T-helper 1 cell (primary cell): Measurements from ENCODE around the gene RPP40.

ENCODE experiments used
- DNase-seq, 5 donors: peaks; one replicate each; pipeline ENCODE4 v3.0.0-alpha.2; 2012 to 2020

RPP40 gene

DNA sequence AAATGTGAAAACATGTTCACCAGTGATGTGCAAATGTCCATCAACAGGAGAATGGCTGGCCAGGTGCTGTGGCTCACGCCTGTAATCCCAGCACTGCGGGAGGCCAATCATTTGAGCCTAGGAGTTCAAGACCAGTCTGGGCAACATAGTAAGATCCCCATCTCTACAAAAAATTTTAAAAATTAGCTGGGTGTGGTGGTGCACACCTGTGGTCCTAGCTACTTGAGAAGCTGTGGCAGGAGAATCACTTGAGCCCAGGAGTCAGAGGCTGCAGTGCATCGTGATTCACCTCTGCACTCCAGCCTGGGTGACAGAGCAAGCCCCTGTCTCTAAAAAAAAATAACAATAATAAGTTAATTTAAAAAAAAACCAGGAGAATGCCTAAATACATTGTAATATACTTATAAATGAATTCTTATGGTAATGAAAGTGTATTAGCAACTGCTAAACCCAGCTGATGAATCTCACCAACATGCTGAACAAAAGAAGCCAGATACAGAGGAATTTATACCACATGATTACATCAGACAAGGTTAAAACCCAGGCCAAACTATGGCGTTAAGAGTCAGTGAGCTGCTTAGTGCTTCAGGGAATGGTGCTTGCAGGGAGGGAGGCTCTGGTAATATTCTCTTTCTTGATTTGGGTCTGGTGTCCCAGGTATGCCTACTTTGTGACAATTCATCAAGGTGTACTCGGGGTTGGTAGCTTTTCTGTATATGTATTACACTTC lies 36.4 kb downstream of the RPP40 start:
- no peak for DNase-seq

DNA sequence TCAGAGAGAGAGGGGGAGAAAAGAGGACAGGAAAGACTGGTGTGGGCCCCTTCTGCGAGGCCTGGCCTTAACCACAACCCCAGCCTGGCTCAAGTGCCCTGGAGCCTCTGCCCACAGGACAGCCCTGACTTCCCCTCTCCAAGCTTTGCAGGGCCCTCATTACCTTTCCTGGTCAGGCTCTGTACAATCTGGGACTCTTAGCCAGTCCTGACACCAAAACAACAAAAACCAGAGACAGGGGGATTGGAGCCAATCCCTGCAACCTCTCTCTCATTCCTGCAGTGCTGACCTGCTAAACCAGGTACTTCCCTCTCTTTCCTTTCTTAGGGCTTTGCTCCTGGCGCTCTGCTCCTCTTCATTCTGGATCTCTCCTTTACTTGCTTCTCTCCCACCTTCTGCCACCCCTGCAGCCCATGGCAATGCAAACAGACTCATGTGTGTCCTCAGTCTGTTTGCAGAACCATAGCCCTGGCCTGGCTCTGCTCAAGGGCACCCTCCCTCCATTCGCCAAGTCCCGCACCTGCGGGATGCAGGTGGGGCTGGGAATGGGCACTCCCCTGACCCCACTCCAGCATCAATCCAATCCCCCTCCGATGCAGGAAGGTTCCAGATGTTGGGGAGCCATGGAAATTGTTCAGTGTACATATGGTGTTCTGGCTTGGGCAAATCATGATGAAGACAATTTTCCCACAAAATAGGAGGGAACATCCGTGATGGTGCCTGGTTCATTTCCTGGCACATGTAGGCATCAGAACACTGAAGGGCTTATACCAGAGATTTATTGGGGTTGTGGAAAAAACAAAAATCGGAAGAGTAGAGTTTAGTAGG lies 38.1 kb downstream of the RPP40 start:
- DNase-seq, result no peak

DNA sequence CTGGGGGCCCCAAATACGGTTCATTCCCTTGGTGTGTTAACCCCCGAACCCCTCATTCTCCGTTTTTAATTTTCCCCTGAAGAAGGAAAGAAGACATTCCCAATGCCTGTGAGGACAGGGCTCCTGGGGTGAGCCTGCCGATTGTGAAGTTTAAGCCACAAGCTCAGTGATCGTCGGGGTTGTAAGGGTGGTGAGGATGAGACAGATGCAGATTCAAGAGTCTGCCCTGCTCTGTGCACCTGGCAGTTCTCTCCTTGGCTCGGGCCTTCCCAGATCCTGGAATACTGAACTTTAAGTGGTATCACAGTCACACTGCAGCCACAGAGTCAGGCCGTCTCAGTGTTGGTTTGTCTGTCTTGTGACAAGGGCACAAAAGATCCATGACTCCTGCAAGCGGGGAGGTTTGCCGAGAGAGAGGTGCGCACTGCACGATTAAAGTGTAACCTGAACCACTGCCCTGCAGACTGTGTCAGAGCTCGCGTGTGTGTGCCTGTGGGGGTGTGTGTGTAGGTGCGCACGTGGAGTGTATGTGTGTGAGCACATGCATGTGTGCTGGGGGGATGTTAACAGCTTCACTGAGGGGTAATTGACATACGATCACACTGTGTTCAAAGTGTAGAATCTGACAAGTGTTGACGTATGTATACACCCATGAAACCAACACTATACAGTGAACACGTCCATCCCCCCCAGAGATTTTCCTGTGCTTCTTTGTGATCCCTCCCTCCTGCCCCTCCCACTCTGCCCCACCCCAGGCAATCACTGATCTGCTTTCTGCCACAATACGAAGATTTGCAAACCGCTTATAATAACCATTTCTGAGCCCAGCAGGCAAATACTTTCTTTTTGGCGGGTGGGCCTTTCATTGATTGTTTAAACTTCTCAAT lies 38.9 kb downstream of the RPP40 start:
- DNase-seq, result no peak

DNA sequence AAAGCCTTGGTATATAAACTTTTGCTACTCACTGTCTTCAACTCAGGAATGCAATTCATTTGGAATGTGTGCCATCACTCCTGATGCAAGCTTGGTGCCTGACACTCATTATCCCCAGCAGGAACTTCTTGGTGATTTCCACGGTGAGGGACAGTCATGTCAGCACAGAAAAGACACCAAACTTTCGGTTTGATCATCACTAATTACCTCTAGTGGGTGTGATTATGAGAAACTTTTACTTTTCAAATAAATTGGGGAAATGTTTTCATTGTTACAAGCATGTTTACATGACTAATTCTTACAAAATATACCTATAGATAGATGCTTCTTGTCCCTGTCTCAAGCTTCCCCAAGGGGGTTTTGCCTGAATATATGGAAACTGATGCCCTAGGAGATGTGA lies 40.9 kb downstream of the RPP40 start:
- no peak for DNase-seq

- DNase-seq, result no peak
Observed at GRCh38 chr6:4961322-4962168, 42.3 kb downstream of the RPP40 start.

- DNase-seq, result no peak
Observed at GRCh38 chr6:4958624-4959023, 45.2 kb downstream of the RPP40 start.

DNA sequence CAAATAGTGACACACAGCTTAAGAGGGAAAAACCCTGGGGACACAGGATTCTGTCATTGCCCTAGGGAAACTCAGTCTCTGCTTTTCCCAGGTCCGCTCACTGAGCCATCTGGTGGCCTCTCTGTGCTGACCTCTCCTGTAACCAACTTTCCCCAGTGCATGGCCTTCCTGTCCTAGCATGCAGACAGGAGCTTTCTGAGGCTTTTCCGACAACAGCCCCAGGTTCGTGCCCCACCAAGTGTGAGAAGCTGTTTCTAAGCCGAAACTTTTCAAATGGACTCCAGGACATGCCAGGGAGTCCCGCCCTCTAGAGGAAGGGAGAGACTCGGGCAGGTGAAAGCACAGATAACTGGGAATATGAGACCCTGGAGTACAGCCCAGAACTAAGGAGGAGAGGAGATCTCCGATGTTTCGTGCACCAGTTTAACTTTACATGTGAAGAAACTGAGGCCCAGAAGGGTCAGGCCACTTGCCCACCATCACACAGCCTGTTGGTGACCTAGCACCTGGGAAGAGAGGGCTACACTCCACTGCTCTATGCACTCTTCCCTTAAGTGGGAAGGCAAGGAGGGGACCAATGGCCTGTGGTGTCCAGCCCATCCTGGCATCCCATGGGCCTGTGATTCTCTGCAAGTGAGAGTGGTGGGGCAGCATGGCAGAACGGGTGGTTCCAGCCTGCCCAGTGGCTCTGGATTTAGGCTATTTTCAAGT lies 46.2 kb downstream of the RPP40 start:
- DNase-seq, result no peak

DNA sequence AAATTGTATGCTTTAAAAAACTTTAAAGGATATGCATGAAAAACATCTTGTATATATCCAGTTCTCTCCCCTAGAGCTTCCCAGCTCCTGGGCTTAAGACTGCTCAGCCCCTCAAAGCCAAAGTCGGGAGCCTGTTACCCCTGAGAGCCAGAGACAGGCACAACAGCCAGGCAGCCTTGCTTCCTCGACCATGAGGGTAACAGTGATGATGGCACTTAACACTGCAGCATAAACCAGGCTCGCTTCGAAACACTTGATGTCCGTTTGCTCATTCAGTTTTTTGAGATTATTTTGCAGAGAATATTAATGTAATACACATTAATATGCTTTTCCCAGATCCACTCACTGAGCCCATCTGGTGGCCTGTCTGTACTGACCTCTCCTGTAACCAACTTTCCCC lies 47.2 kb downstream of the RPP40 start:
- no peak for DNase-seq

GRCh38 chr6:4953440-4953839 lies 50.4 kb downstream of the RPP40 start:
- no peak for DNase-seq

GRCh38 chr6:4950836-4951533 lies 52.9 kb downstream of the RPP40 start:
- DNase-seq, result no peak

GRCh38 chr6:4950076-4950475 lies 53.8 kb downstream of the RPP40 start:
- DNase-seq, result no peak

DNA sequence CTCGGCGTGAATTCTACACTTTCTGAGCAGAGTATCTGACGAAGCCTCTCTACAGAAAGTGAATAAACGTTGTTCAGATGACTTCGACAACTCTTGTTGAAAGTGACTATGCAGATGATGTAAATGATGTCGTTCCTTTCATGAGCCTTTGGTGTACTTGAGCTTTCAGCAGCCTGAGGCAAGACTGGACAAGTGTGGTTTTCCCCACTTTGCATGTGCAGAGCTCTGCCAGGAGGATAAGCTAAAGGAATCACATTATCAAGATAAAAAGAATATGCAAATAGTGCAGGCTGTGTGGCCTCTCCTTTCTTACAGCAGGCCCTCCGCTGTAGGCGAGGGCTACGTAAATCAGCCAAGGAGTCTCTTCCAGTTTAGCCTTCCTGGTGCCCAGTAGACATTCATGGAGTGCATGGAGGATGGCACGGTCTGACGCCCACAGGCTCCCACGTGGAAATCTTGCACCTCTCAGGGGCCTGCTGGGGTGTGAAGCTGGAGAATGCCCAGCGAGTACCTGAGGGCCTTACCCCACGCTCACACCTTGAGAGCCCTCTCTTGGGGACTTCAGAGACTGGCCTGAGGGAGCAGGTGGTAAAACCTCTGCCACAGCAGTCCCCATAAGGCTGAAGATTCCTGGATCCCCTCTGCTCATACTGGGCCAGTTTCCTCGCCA lies 54.9 kb downstream of the RPP40 start:
- DNase-seq, result no peak

DNA sequence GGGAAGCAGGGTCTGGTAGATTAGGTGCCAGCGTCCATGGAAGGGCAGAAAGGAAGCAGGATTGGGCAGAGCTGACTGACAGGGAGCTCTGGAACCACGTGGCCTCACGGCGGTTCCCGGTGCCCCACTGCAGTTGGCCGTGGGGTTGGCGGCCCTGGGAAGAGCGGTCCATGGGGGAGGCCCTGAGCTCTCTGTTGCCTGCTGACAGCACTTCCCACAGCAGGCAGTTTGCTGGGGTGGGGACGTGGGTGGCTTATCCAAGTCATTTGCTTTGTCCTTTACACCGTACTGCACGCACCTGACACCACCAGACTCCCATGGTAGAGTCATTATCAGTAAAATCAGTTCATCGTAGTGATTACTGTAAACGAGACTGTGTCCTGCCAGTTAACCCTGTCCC lies 56.1 kb downstream of the RPP40 start:
- DNase-seq, result no peak

- DNase-seq, result no peak
Observed at GRCh38 chr6:4946521-4946920, 57.3 kb downstream of the RPP40 start.
